SIG-M5 treated with dmso at 0.1 percent for 504 hours (cell line): ENCODE data around the gene BPNT1.

ENCODE experiments used
- DNase-seq: peaks from one replicate; lab custom pipeline; 2025; ENCODE audit not compliant: unreplicated experiment; lab: John Stamatoyannopoulos, UW

BPNT1 gene

GRCh38 chr1:220012259-220012658 is 77.3 kb downstream of the BPNT1 start:
- no peak for DNase-seq

- no peak for DNase-seq
Measured at GRCh38 chr1:220011620-220012019, 78.0 kb downstream of the BPNT1 start.
